GM21526 (cell line): ENCODE data around the gene STX8.
"Not testable (repeated sequence)": the region's sequence is repeated elsewhere in the genome, so short reads cannot be mapped to it uniquely, and the experiment has no call there.

Experiments
- ATAC-seq: cut with Tn5 transposase; IDR thresholded peaks from one replicate; pipeline ENCODE4 v1.9.1; 2021; ENCODE audit warnings: moderate library complexity; ENCODE audit not compliant: unreplicated experiment, low FRiP score

Gene STX8

GRCh38 chr17:9272501-9273200 is 303.0 kb downstream of the STX8 start:
- ATAC-seq = no peak

- no peak for ATAC-seq
Measured at GRCh38 chr17:9271989-9272388, 303.6 kb downstream of the STX8 start.

- no peak for ATAC-seq
Measured at GRCh38 chr17:9270921-9271320, 304.7 kb downstream of the STX8 start.

GRCh38 chr17:9269350-9270035 is 306.1 kb downstream of the STX8 start:
- ATAC-seq = no peak

GRCh38 chr17:9268546-9268945 is 307.1 kb downstream of the STX8 start:
- no peak for ATAC-seq

GRCh38 chr17:9266697-9267117 is 308.9 kb downstream of the STX8 start:
- ATAC-seq = no peak

- no peak for ATAC-seq
Measured at GRCh38 chr17:9266031-9266680, 309.5 kb downstream of the STX8 start.

GRCh38 chr17:9261081-9262012 is 314.3 kb downstream of the STX8 start:
- no peak for ATAC-seq

GRCh38 chr17:9259419-9259818 is 316.2 kb downstream of the STX8 start:
- no peak for ATAC-seq

- no peak for ATAC-seq
Measured at GRCh38 chr17:9258115-9259015, 317.3 kb downstream of the STX8 start.

GRCh38 chr17:9257630-9257965 is 318.0 kb downstream of the STX8 start:
- ATAC-seq = not testable (repeated sequence)

GRCh38 chr17:9256751-9257629 is 318.6 kb downstream of the STX8 start:
- ATAC-seq = no peak

GRCh38 chr17:9256361-9256750 is 319.3 kb downstream of the STX8 start:
- no peak for ATAC-seq

GRCh38 chr17:9255833-9256232 is 319.8 kb downstream of the STX8 start:
- ATAC-seq = no peak

- ATAC-seq = no peak
Measured at GRCh38 chr17:9254841-9255240, 320.8 kb downstream of the STX8 start.

- no peak for ATAC-seq
Measured at GRCh38 chr17:9253308-9253707, 322.3 kb downstream of the STX8 start.

GRCh38 chr17:9251273-9251672 is 324.3 kb downstream of the STX8 start:
- ATAC-seq = no peak

- ATAC-seq = no peak
Measured at GRCh38 chr17:9249245-9249953, 326.2 kb downstream of the STX8 start.
